ENCODE results near the gene KCNQ1. TPM values are rescaled to one million over a fixed set of nuclear protein-coding genes. Genes with fewer than 3 reads are reported as not detected.

Gene KCNQ1
- total RNA-seq, 1 donor from 2014 or later = 4.8 TPM

GRCh38 chr11:2724104-2724503 is 279.3 kb downstream of the KCNQ1 start:
- H3K9me3 Mint-ChIP-seq = no peaks in the 10 kb centered on the region
- H3K27ac Mint-ChIP-seq = peak overlapping the region; percentile 47
- no peaks in the 10 kb centered on the region for H3K27me3 Mint-ChIP-seq

GRCh38 chr11:2724653-2725367 is 280.0 kb downstream of the KCNQ1 start:
- Mint-ChIP-seq H3K27ac (peak overlapping the region; percentile 51), H3K4me3 (peak overlapping the region; percentile 51), H3K36me3 (no peaks in the 10 kb centered on the region), H3K4me1 (ENCODE audit: unreplicated experiment) (peaks cover 50% of the 10 kb centered on the region), H3K9me3 (no peaks in the 10 kb centered on the region), H3K27me3 (no peaks in the 10 kb centered on the region)
- DNase-seq (ENCODE audit: extremely low spot score, unreplicated experiment) = no peak
- TF ChIP-seq CTCF (conservative IDR thresholded peaks at IDR 0.05) = no peak

More at GRCh38 chr11:2724104-2724503, 279.3 kb downstream of the KCNQ1 start:
- Mint-ChIP-seq H3K4me3 (peak overlapping the region; percentile 30), H3K36me3 (no peaks in the 10 kb centered on the region), H3K4me1 (ENCODE audit: unreplicated experiment) (peaks cover 50% of the 10 kb centered on the region)
- TF ChIP-seq CTCF (conservative IDR thresholded peaks at IDR 0.05) = no peak
- DNase-seq (ENCODE audit: extremely low spot score, unreplicated experiment) = no peak

- DNase-seq (ENCODE audit: extremely low spot score, unreplicated experiment) = no peak
- H3K4me3 Mint-ChIP-seq = peak overlapping the region; percentile 56
- H3K4me1 Mint-ChIP-seq (ENCODE audit: unreplicated experiment) = peaks cover 50% of the 10 kb centered on the region
- H3K27ac Mint-ChIP-seq = peak overlapping the region; percentile 79
- no peaks in the 10 kb centered on the region for H3K27me3 Mint-ChIP-seq
- no peak for TF ChIP-seq CTCF (conservative IDR thresholded peaks at IDR 0.05)
- no peaks in the 10 kb centered on the region for H3K9me3 Mint-ChIP-seq
- H3K36me3 Mint-ChIP-seq = no peaks in the 10 kb centered on the region
These were observed 280.8 kb downstream of the KCNQ1 start for GRCh38 chr11:2725368-2726300.

- TF ChIP-seq CTCF (conservative IDR thresholded peaks at IDR 0.05) = no peak
- Mint-ChIP-seq H3K27me3 (no peaks in the 10 kb centered on the region), H3K27ac (peak overlapping the region; percentile 55), H3K4me1 (ENCODE audit: unreplicated experiment) (peaks cover 44% of the 10 kb centered on the region), H3K9me3 (no peaks in the 10 kb centered on the region), H3K36me3 (no peaks in the 10 kb centered on the region), H3K4me3 (no peak overlapping the region)
- DNase-seq (ENCODE audit: extremely low spot score, unreplicated experiment) = no peak
These were observed 282.2 kb downstream of the KCNQ1 start for GRCh38 chr11:2726964-2727363.

- Mint-ChIP-seq H3K4me3 (no peak overlapping the region), H3K36me3 (no peaks in the 10 kb centered on the region), H3K9me3 (no peaks in the 10 kb centered on the region), H3K27ac (peak overlapping the region; percentile 6), H3K27me3 (no peaks in the 10 kb centered on the region), H3K4me1 (ENCODE audit: unreplicated experiment) (peaks cover 41% of the 10 kb centered on the region)
- DNase-seq (ENCODE audit: extremely low spot score, unreplicated experiment) = no peak
- no peak for TF ChIP-seq CTCF (conservative IDR thresholded peaks at IDR 0.05)
These were observed 283.4 kb downstream of the KCNQ1 start for GRCh38 chr11:2728128-2728662.

Data from type B pancreatic cell (in vitro differentiated cells).